ENCODE results near the gene SUFU. TPM values are rescaled to one million over a fixed set of nuclear protein-coding genes. Genes with fewer than 3 reads are reported as not detected.

The SUFU gene
- total and polyA plus RNA-seq, 2 of the 8 experiments (the other 6 are each of a cell fraction or from before 2014, with no cell fraction given), result 7.0 to 10.8 TPM

DNA sequence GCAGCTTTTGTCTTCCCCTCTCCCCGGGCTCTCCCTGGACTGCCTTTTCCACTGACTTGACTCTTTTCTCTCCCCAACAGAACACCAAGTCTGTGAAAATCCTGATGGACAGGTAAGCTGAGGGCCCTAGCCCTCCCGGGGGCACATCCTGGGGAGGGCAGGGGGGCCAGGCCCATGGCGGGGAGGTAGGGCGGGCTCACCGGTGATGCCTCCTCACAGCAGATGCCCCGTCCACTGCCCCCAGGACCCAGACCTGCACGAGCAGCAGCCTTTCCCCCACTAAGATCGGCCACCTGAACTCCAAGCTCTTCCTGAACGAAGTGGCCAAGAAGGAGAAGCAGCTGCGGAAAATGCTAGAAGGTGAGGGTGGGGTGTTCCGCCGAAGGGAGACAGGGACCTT is 152.3 kb downstream of the SUFU start:
- DNase-seq (ENCODE audit: low read depth in 1 of 2, low spot score in 2 of 2) (no peak), FAIRE-seq (no peak)
- Histone ChIP-seq H3K14ac (ENCODE audit: insufficient read length) (no peak overlapping the region), H3K27ac (ENCODE audit: low read depth, low read length) (no peak overlapping the region), H3K79me1 (ENCODE audit: low read depth, low read length) (peaks cover 5% of the 10 kb centered on the region; the same call in 1 of the 2 replicates), H3K9me3 (ENCODE audit: insufficient read depth in 2 of 2, low read depth in 1 of 2, low read length in 1 of 2) (no peaks in the 10 kb centered on the region), H3K4ac (replicated peaks; ENCODE audit: insufficient read length, low read depth, low read length) (no peak overlapping the region), H2AFZ (ENCODE audit: low read length) (no peak overlapping the region), H2BK12ac (ENCODE audit: low read depth, low read length) (no peak overlapping the region), H3K4me3 (ENCODE audit: extremely low read depth in 1 of 4, insufficient read depth in 2 of 4, low read depth in 3 of 4, low read length in 4 of 4) (no peak overlapping the region), H3K4me2 (ENCODE audit: insufficient read depth in 1 of 2, low read depth in 2 of 2, low read length in 2 of 2) (no peak overlapping the region), H3K36me3 (ENCODE audit: control insufficient read depth in 2 of 4, insufficient read depth in 4 of 4, low read length in 3 of 4) (peaks cover 7 to 22% (median 11%) of the 10 kb centered on the region in 4 experiments; a peak in 5 of 8 replicates), H3K79me2 (ENCODE audit: control insufficient read depth in 1 of 2, insufficient read depth in 2 of 2, low read length in 2 of 2) (peaks cover 0 to 27% of the 10 kb centered on the region in 2 experiments; a peak in 2 of 4 replicates), H2BK15ac (ENCODE audit: low read length) (no peak overlapping the region), H4K5ac (ENCODE audit: insufficient read length, low read depth, low read length) (no peak overlapping the region), H4K20me1 (replicated peaks in 1 of 2; ENCODE audit: control insufficient read depth in 1 of 2, insufficient read depth in 2 of 2, low read length in 2 of 2) (peaks cover 3 to 9% of the 10 kb centered on the region in 2 experiments), H2BK20ac (ENCODE audit: low read length) (no peak overlapping the region), H2AK5ac (ENCODE audit: low read depth, low read length) (no peak overlapping the region), H3K23me2 (ENCODE audit: low read depth, low read length) (no peaks in the 10 kb centered on the region), H3K18ac (ENCODE audit: extremely low read depth, low read length) (no peak overlapping the region), H2BK120ac (replicated peaks; ENCODE audit: low read depth, low read length) (no peak overlapping the region), H3K56ac (replicated peaks; ENCODE audit: insufficient read length, low read depth, low read length) (no peak overlapping the region), H3K27me3 (replicated peaks in 1 of 4; ENCODE audit: control insufficient read depth in 3 of 4, extremely low read depth in 1 of 4, insufficient read depth in 3 of 4, low read length in 3 of 4) (no peaks in the 10 kb centered on the region), H4K91ac (replicated peaks; ENCODE audit: insufficient read length, low read length) (no peak overlapping the region), H3K9ac (replicated peaks in 1 of 4; ENCODE audit: extremely low read depth in 1 of 4, low read depth in 3 of 4, low read length in 3 of 4) (no peak overlapping the region), H3K23ac (ENCODE audit: insufficient read length) (no peak overlapping the region), H2BK5ac (ENCODE audit: low read depth, low read length) (no peak overlapping the region), H3K4me1 (replicated peaks in 1 of 4; ENCODE audit: control insufficient read depth in 3 of 4, insufficient read depth in 4 of 4, low read length in 3 of 4) (peaks cover 0 to 17% (median 11%) of the 10 kb centered on the region in 4 experiments; a peak in 6 of 7 replicates), H4K8ac (ENCODE audit: extremely low read depth, insufficient read depth, low read length) (no peak overlapping the region)
- ChIA-PET CTCF (ENCODE audit: partially characterized antibody) (interaction anchor here (0.6 to 13.0 kb wide), 7 partner anchors 9 to 152 kb away, joined by 3 to 145 read pairs (median 4); no protein-coding TSS in a partner anchor), POLR2A (ENCODE audit: partially characterized antibody) (interaction anchor here (1.1 to 2.0 kb wide), 4 partner anchors 9 to 14 kb away, joined by 3 to 7 read pairs (median 5); partner anchors contain the start of gene TRIM8)
- WGBS, 2 experiments (ENCODE audit: extremely low coverage in 1 of 2, insufficient coverage in 1 of 2, insufficient read length in 1 of 2, insufficient replicate concordance in 2 of 2, low coverage in 1 of 2, low lambda C conversion rate in 2 of 2, missing lambda C conversion rate in 1 of 2), result 88% methylated on average over 10 of the region's 12 CpGs; no CpG with 5 or more reads in 1 of the 2 experiments
- TF ChIP-seq, protein P1, sequence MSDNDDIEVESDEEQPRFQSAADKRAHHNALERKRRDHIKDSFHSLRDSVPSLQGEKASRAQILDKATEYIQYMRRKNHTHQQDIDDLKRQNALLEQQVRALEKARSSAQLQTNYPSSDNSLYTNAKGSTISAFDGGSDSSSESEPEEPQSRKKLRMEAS (IDR thresholded peaks at IDR 0.05), result no peak
- no peak for TF ChIP-seq EZH2 (IDR thresholded peaks at IDR 0.05; ENCODE audit: low read depth, low read length, severe bottlenecking)
- TF ChIP-seq YY1 (IDR thresholded peaks at IDR 0.05; ENCODE audit: low read depth, low read length), result no peak
- no peak for TF ChIP-seq SP4 (IDR thresholded peaks at IDR 0.05; ENCODE audit: low read length)
- no peak for TF ChIP-seq NANOG (IDR thresholded peaks at IDR 0.05; ENCODE audit: insufficient read depth, low read depth, low read length, poor library complexity, severe bottlenecking)
- no peak for TF ChIP-seq SIN3A (conservative IDR thresholded peaks at IDR 0.05 in 1 of 2, IDR thresholded peaks at IDR 0.05 in 1 of 2; ENCODE audit: low read depth in 1 of 2, low read length in 2 of 2)
- no peak for TF ChIP-seq POU5F1 (IDR thresholded peaks at IDR 0.05; ENCODE audit: low read depth, low read length)
- no peak for TF ChIP-seq TAF1 (IDR thresholded peaks at IDR 0.05; ENCODE audit: low read depth, low read length)
- TF ChIP-seq TCF12 (IDR thresholded peaks at IDR 0.05; ENCODE audit: low read depth, low read length), result no peak

All from H1 (cell line).